H1 (cell line): ENCODE results near the gene THRB. TPM values are rescaled to one million over a fixed set of nuclear protein-coding genes. Genes with fewer than 3 reads are reported as not detected.

Source experiments
- CTCF ChIA-PET: fragments of 300-600 bp; sonication (Branson Sonifier 250); formaldehyde crosslinking; loops from one replicate; lab custom pipeline; 2021; ENCODE audit not compliant: partially characterized antibody; lab: Charles Lee
- POLR2A ChIA-PET: fragments of 300-600 bp; sonication (Branson Sonifier 250); formaldehyde crosslinking; loops from one replicate; lab custom pipeline; 2021; ENCODE audit warnings: inconsistent platforms; ENCODE audit not compliant: partially characterized antibody; lab: Charles Lee
- DNase-seq, 2 experiments: peaks; one replicate each; pipeline versions ENCODE4 v3.0.0 to v3.0.0-alpha.2; 2010 to 2022; ENCODE audit warnings: low spot score in 2 of 2, low read depth in 1 of 2, mixed read lengths in 1 of 2
- FAIRE-seq: peaks from 2 replicates; lab custom pipeline; 2011; peaks lifted over from hg19 to GRCh38; lab: Jason Lieb, UNC
- H2AFZ ChIP-seq: 2 replicates; pipeline ENCODE4 v1.8.1; 2012; ENCODE audit warnings: low read length, inconsistent platforms
- H2AK5ac ChIP-seq: 2 replicates; pipeline ENCODE4 v1.6.1; 2013; ENCODE audit warnings: low read depth, low read length
- H2BK120ac ChIP-seq: replicated peaks from 2 replicates; pipeline ENCODE3; 2013; ENCODE audit warnings: low read depth, low read length, inconsistent platforms
- H2BK12ac ChIP-seq: 2 replicates; pipeline ENCODE4 v1.6.1; 2013; ENCODE audit warnings: low read depth, low read length
- H2BK15ac ChIP-seq: 2 replicates; pipeline ENCODE4 v1.6.1; 2013; ENCODE audit warnings: low read length
- H2BK20ac ChIP-seq: 2 replicates; pipeline ENCODE4 v1.6.1; 2013; ENCODE audit warnings: low read length
- H2BK5ac ChIP-seq: 2 replicates; pipeline ENCODE4 v1.6.1; 2013; ENCODE audit warnings: low read depth, low read length
- H3K14ac ChIP-seq: 2 replicates; pipeline ENCODE4 v1.6.1; 2013; ENCODE audit warnings: inconsistent platforms; ENCODE audit not compliant: insufficient read length
- H3K18ac ChIP-seq: 2 replicates; pipeline ENCODE4 v1.6.1; 2013; ENCODE audit warnings: low read length; ENCODE audit errors: extremely low read depth
- H3K23ac ChIP-seq: 2 replicates; pipeline ENCODE4 v1.6.1; 2013; ENCODE audit warnings: inconsistent platforms; ENCODE audit not compliant: insufficient read length
- H3K23me2 ChIP-seq: 2 replicates; pipeline ENCODE4 v1.6.1; 2013; ENCODE audit warnings: low read depth, low read length
- H3K27ac ChIP-seq: 2 replicates; pipeline ENCODE4 v1.6.1; 2011; ENCODE audit warnings: low read depth, low read length, inconsistent platforms
- H3K27me3 ChIP-seq, 4 experiments: replicated peaks in 1 of 4; 1 replicate in 1 of 4; 2 replicates in 3 of 4; pipeline versions ENCODE4 v1.6.1 to v1.8.1; 2011 to 2013; ENCODE audit warnings: low read length in 3 of 4, mild to moderate bottlenecking in 3 of 4, inconsistent platforms in 2 of 4, mixed read lengths in 2 of 4, moderate library complexity in 1 of 4; ENCODE audit not compliant: control insufficient read depth in 3 of 4, insufficient read depth in 3 of 4; ENCODE audit errors: extremely low read depth in 1 of 4
- H3K36me3 ChIP-seq, 4 experiments: 2 replicates each; pipeline versions ENCODE4 v1.6.1 to v1.8.1; 2011 to 2013; ENCODE audit warnings: mild to moderate bottlenecking in 4 of 4, low read length in 3 of 4, moderate library complexity in 2 of 4, control low read depth in 1 of 4, inconsistent platforms in 1 of 4; ENCODE audit not compliant: insufficient read depth in 4 of 4, control insufficient read depth in 2 of 4
- H3K4ac ChIP-seq: replicated peaks from 2 replicates; pipeline ENCODE3; 2013; ENCODE audit warnings: low read length, low read depth, mixed read lengths, inconsistent platforms; ENCODE audit not compliant: insufficient read length
- H3K4me1 ChIP-seq, 4 experiments: replicated peaks in 1 of 4; 1 replicate in 1 of 4; 2 replicates in 3 of 4; pipeline versions ENCODE4 v1.6.1 to v1.8.1; 2011 to 2013; ENCODE audit warnings: low read length in 3 of 4, inconsistent platforms in 2 of 4, mixed read lengths in 1 of 4; ENCODE audit not compliant: insufficient read depth in 4 of 4, control insufficient read depth in 3 of 4
- H3K4me2 ChIP-seq, 2 experiments: 2 replicates each; pipeline versions ENCODE4 v1.6.1 to v1.8.1; 2011 to 2013; ENCODE audit warnings: low read depth in 2 of 2, low read length in 2 of 2, control low read depth in 1 of 2, inconsistent platforms in 1 of 2, mild to moderate bottlenecking in 1 of 2; ENCODE audit not compliant: insufficient read depth in 1 of 2
- H3K4me3 ChIP-seq, 4 experiments: fragments of 200-600, 300-600 bp in 1 of 4; sonication (generic), shearing (Covaris generic), sonication (Bioruptor Twin) in 1 of 4; 2 replicates each; pipeline versions ENCODE4 v1.5.1 to v1.8.1; 2011 to 2016; ENCODE audit warnings: low read length in 4 of 4, low read depth in 3 of 4, control low read depth in 2 of 4, inconsistent platforms in 2 of 4, mild to moderate bottlenecking in 2 of 4, mixed read lengths in 1 of 4, moderate library complexity in 1 of 4; ENCODE audit not compliant: insufficient read depth in 2 of 4; ENCODE audit errors: extremely low read depth in 1 of 4
- H3K56ac ChIP-seq: replicated peaks from 2 replicates; pipeline ENCODE3; 2013; ENCODE audit warnings: low read depth, mild to moderate bottlenecking, mixed read lengths, low read length, inconsistent platforms; ENCODE audit not compliant: insufficient read length
- H3K79me1 ChIP-seq: 2 replicates; pipeline ENCODE4 v1.6.1; 2013; ENCODE audit warnings: low read depth, low read length, control low read depth
- H3K79me2 ChIP-seq, 2 experiments: 2 replicates each; pipeline versions ENCODE4 v1.6.1 to v1.8.1; 2012 to 2013; ENCODE audit warnings: low read length in 2 of 2, mild to moderate bottlenecking in 2 of 2, inconsistent platforms in 1 of 2; ENCODE audit not compliant: insufficient read depth in 2 of 2, control insufficient read depth in 1 of 2
- H3K9ac ChIP-seq, 4 experiments: replicated peaks in 1 of 4; 1 replicate in 1 of 4; 2 replicates in 3 of 4; pipeline versions ENCODE4 v1.6.1 to v1.8.1; 2011 to 2013; ENCODE audit warnings: low read depth in 3 of 4, low read length in 3 of 4, control low read depth in 2 of 4, mild to moderate bottlenecking in 2 of 4, moderate library complexity in 2 of 4, inconsistent platforms in 1 of 4; ENCODE audit errors: extremely low read depth in 1 of 4
- H3K9me3 ChIP-seq, 2 experiments: 2 replicates each; pipeline versions ENCODE4 v1.6.1 to v1.8.1; 2012 to 2013; ENCODE audit warnings: mild to moderate bottlenecking in 2 of 2, moderate library complexity in 2 of 2, control low read depth in 1 of 2, inconsistent platforms in 1 of 2, low read depth in 1 of 2, low read length in 1 of 2, mixed read lengths in 1 of 2; ENCODE audit not compliant: insufficient read depth in 2 of 2
- H4K20me1 ChIP-seq, 2 experiments: replicated peaks in 1 of 2; 2 replicates each; pipeline versions ENCODE3 to v1.8.1; 2011 to 2013; ENCODE audit warnings: inconsistent platforms in 2 of 2, low read length in 2 of 2, mild to moderate bottlenecking in 1 of 2; ENCODE audit not compliant: insufficient read depth in 2 of 2, control insufficient read depth in 1 of 2
- H4K5ac ChIP-seq: 2 replicates; pipeline ENCODE4 v1.6.1; 2013; ENCODE audit warnings: low read length, low read depth, mixed read lengths, inconsistent platforms; ENCODE audit not compliant: insufficient read length
- H4K8ac ChIP-seq: 2 replicates; pipeline ENCODE4 v1.8.0; 2013; ENCODE audit warnings: mild to moderate bottlenecking, moderate library complexity, low read length, inconsistent platforms; ENCODE audit not compliant: insufficient read depth; ENCODE audit errors: extremely low read depth
- H4K91ac ChIP-seq: replicated peaks from 2 replicates; pipeline ENCODE3; 2013; ENCODE audit warnings: low read length, mixed read lengths, inconsistent platforms; ENCODE audit not compliant: insufficient read length
- BRCA1 ChIP-seq: IDR thresholded peaks from 2 replicates; pipeline ENCODE4 v1.6.1; 2012; ENCODE audit warnings: low read depth, low read length, improper control_type of control experiment
- CBX5 ChIP-seq: fragments of 300-800, 300-1000 bp; sonication (generic); IDR thresholded peaks from 2 replicates; pipeline ENCODE4 v1.7.1; 2016; ENCODE audit warnings: antibody characterized with exemption, low read length, low read depth
- GABPA ChIP-seq: IDR thresholded peaks from 2 replicates; pipeline ENCODE4 v1.6.1; 2011; ENCODE audit warnings: mild to moderate bottlenecking, low read length, moderate library complexity, borderline replicate concordance; ENCODE audit not compliant: insufficient read depth
- HDAC6 ChIP-seq: IDR thresholded peaks from one replicate; pipeline ENCODE4 v1.7.1; 2012; ENCODE audit warnings: low read depth, mild to moderate bottlenecking, inconsistent platforms, low read length, moderate library complexity
- SIRT6 ChIP-seq: IDR thresholded peaks from one replicate; pipeline ENCODE4 v1.7.1; 2012; ENCODE audit warnings: low read length, inconsistent platforms
- SIX5 ChIP-seq: IDR thresholded peaks from 2 replicates; pipeline ENCODE4 v1.6.1; 2011; ENCODE audit warnings: mild to moderate bottlenecking, low read depth, low read length
- TAF1 ChIP-seq: IDR thresholded peaks from 2 replicates; pipeline ENCODE4 v1.6.1; 2011; ENCODE audit warnings: mild to moderate bottlenecking, low read depth, low read length
- polyA plus RNA-seq, 7 experiments: library from polyadenylated mRNA; depleted of rRNA in 3 of 7; stranded (reverse) in 5 of 7; unstranded in 2 of 7; fragments of >200 nt in 5 of 7; fragments of 200-250 nt in 2 of 7; gene quantifications; 1 replicate in 5 of 7; 2 replicates in 1 of 7; 4 replicates in 1 of 7; pipeline versions ENCODE4 v1.2.1 to v1.2.3, GENCODE V29; 2011 to 2013; ENCODE audit warnings: missing spikeins in 2 of 7, mixed read lengths in 2 of 7
- total RNA-seq: library from RNA; stranded (reverse); fragmentation: NEBNext Ultra II Directional; extraction: Animal tissue kit (Norgen Biotek cat#: 25700); gene quantifications from 2 replicates; pipeline ENCODE4 v1.2.1, GENCODE V29; 2021

The THRB gene
- total and polyA plus RNA-seq, 2 of the 8 experiments (the other 6 are each of a cell fraction or from before 2014, with no cell fraction given) = 0.98 to 3.9 TPM

GRCh38 chr3:24291646-24292045 is 203.0 kb downstream of the THRB start:
- H2BK15ac ChIP-seq = no peak overlapping the region
- CTCF ChIA-PET = interaction anchor here (0.8 kb wide), 1 partner anchor 27 kb away, joined by 3 read pairs; no protein-coding TSS in a partner anchor
- no peak overlapping the region for H4K5ac ChIP-seq
- TF ChIP-seq SIRT6 = no peak
- TF ChIP-seq SIX5 = no peak
- TF ChIP-seq HDAC6 = no peak
- TF ChIP-seq GABPA = no peak
- TF ChIP-seq BRCA1 = no peak
- no peak for TF ChIP-seq TAF1
- no peak for TF ChIP-seq CBX5
- no peak overlapping the region for H3K4ac ChIP-seq
- no peak overlapping the region for H3K4me3 ChIP-seq
- no peak for FAIRE-seq
- H3K9ac ChIP-seq = no peak overlapping the region
- H2BK12ac ChIP-seq = no peak overlapping the region
- no peak overlapping the region for H4K8ac ChIP-seq
- no peaks in the 10 kb centered on the region for H3K27me3 ChIP-seq
- POLR2A ChIA-PET = no interaction called here
- no peak overlapping the region for H4K91ac ChIP-seq
- no peaks in the 10 kb centered on the region for H3K9me3 ChIP-seq
- no peaks in the 10 kb centered on the region for H3K79me1 ChIP-seq
- H2BK5ac ChIP-seq = no peak overlapping the region
- no peaks in the 10 kb centered on the region for H3K23me2 ChIP-seq
- H3K14ac ChIP-seq = no peak overlapping the region
- no peak for DNase-seq
- H3K23ac ChIP-seq = no peak overlapping the region
- no peak overlapping the region for H3K27ac ChIP-seq
- H2BK20ac ChIP-seq = no peak overlapping the region
- no peaks in the 10 kb centered on the region; a peak in 1 of 8 replicates for H3K36me3 ChIP-seq
- H3K4me2 ChIP-seq = no peak overlapping the region
- H4K20me1 ChIP-seq = no peaks in the 10 kb centered on the region
- H2AFZ ChIP-seq = no peak overlapping the region
- H3K18ac ChIP-seq = no peak overlapping the region
- no peak overlapping the region for H3K56ac ChIP-seq
- no peaks in the 10 kb centered on the region for H3K79me2 ChIP-seq
- no peak overlapping the region for H2AK5ac ChIP-seq
- no peak overlapping the region for H2BK120ac ChIP-seq
- H3K4me1 ChIP-seq = no peaks in the 10 kb centered on the region
